ENCODE data around the gene CNFN. TPM values are rescaled to one million over a fixed set of nuclear protein-coding genes. Genes with fewer than 3 reads are reported as not detected.

The CNFN gene
- polyA plus RNA-seq (2013, experiment 1 of 2), result 20.1 TPM
- polyA plus RNA-seq (2013, experiment 2 of 2), result 29.5 TPM

GRCh38 chr19:42389899-42390298 lies at the start of gene CNFN:
TSS of gene CNFN (minus strand) at chr19:42390297. CDS start at chr19:42389037, 1,260 bp downstream.
- peaks cover 27% of the 10 kb centered on the region for H3K27me3 ChIP-seq (ENCODE audit: insufficient read depth, low read length)
- no peaks in the 10 kb centered on the region for H3K4me1 ChIP-seq (ENCODE audit: insufficient read depth, low read length)
- H3K36me3 ChIP-seq (ENCODE audit: insufficient read depth, low read length), result no peaks in the 10 kb centered on the region
- no peaks in the 10 kb centered on the region for H3K9me3 ChIP-seq (ENCODE audit: insufficient read depth, low read depth, low read length)
- 68% methylated on average over 12 of the region's 12 CpGs for WGBS
- H3K9ac ChIP-seq (ENCODE audit: low read depth, low read length), result no peak within 1 kb of the TSS
- no peak within 1 kb of the TSS for H3K27ac ChIP-seq (ENCODE audit: low read depth, low read length)
- H3K4me3 ChIP-seq (ENCODE audit: low read length), result no peak within 1 kb of the TSS

DNA sequence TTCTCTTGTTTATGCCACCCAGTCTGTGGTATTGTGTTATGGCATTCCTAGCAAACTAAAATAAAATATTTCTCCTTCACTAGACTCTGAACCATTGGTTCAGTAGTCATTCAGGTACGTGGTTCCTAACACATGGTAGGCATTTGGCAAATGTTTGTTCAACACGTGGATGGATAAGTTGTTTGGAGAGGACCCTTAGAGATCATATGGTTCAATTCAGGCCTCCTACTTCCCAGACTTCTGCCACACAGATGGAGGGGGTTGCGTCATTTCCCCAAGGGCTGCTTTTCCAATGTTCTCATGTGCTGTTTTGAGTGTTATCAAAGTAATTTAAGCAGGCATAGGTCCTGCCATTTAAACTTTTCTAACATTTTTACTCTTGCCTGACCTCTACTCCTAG lies 45.9 kb upstream of the CNFN start:
- Histone ChIP-seq H3K9ac (ENCODE audit: low read depth, low read length) (no peak overlapping the region), H3K27me3 (ENCODE audit: insufficient read depth, low read length) (no peaks in the 10 kb centered on the region; the same call in 1 of the 2 replicates), H3K27ac (ENCODE audit: low read depth, low read length) (no peak overlapping the region), H3K4me1 (ENCODE audit: insufficient read depth, low read length) (peaks cover 3% of the 10 kb centered on the region; the same call in 1 of the 2 replicates), H3K4me3 (ENCODE audit: low read length) (no peak overlapping the region), H3K36me3 (ENCODE audit: insufficient read depth, low read length) (no peaks in the 10 kb centered on the region), H3K9me3 (ENCODE audit: insufficient read depth, low read depth, low read length) (no peaks in the 10 kb centered on the region)
- 82% methylated on average over 3 of the region's 3 CpGs for WGBS

GRCh38 chr19:42435316-42435715 lies 45.2 kb upstream of the CNFN start:
- Histone ChIP-seq H3K4me1 (ENCODE audit: insufficient read depth, low read length) (peaks cover 3% of the 10 kb centered on the region; the same call in 1 of the 2 replicates), H3K4me3 (ENCODE audit: low read length) (no peak overlapping the region), H3K9ac (ENCODE audit: low read depth, low read length) (no peak overlapping the region), H3K9me3 (ENCODE audit: insufficient read depth, low read depth, low read length) (no peaks in the 10 kb centered on the region), H3K36me3 (ENCODE audit: insufficient read depth, low read length) (no peaks in the 10 kb centered on the region), H3K27ac (ENCODE audit: low read depth, low read length) (no peak overlapping the region), H3K27me3 (ENCODE audit: insufficient read depth, low read length) (no peaks in the 10 kb centered on the region)
- WGBS, result 96% methylated on average over 5 of the region's 6 CpGs

DNA sequence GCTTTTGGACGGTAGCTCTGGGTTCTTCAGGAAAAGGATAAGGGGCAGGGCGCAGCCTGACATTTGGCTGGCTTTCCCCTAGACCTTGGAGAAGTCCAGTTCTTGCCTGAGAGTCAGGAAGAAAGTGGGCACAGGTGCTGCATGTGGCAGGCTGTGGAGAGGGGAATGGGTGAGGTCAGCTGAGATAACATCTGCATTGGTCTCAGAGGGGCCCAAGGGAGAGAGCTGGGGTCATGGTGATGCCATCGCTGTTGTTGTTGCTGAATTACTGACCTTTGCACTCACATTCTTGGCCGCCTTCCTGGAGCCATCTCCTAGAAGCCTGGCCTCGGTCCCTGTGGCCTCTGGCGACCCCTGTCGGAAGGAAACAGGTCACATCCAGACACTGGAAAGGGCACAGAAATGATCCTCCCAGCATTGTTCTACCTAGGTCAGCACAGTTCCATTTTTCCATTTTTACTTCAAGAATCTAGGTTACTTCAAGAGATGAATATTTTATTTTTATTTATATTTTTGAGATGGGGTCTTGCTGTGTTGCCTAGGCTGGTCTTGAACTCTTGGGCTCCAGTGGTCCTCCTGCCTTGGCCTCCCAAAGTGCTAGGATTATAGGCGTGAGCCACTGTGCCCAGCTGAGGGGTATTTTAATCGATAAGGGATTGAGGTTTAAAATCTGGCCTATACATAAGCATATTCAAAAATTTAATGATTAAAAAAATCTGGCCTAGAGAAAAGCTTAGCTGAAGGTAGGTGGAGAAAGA lies 43.6 kb upstream of the CNFN start:
- H3K9ac ChIP-seq (ENCODE audit: low read depth, low read length), result no peak overlapping the region
- no peak overlapping the region for H3K4me3 ChIP-seq (ENCODE audit: low read length)
- H3K27ac ChIP-seq (ENCODE audit: low read depth, low read length), result no peak overlapping the region; the same call in 1 of the 2 replicates
- no peaks in the 10 kb centered on the region for H3K36me3 ChIP-seq (ENCODE audit: insufficient read depth, low read length)
- H3K27me3 ChIP-seq (ENCODE audit: insufficient read depth, low read length), result no peaks in the 10 kb centered on the region
- no peaks in the 10 kb centered on the region for H3K9me3 ChIP-seq (ENCODE audit: insufficient read depth, low read depth, low read length)
- H3K4me1 ChIP-seq (ENCODE audit: insufficient read depth, low read length), result peaks cover 3% of the 10 kb centered on the region; the same call in 1 of the 2 replicates
- WGBS, result 31% methylated on average over 8 of the region's 9 CpGs

- no CpG with 5 or more reads among the region's 1 CpG for WGBS
Observed at GRCh38 chr19:42431486-42431885, 41.4 kb upstream of the CNFN start.

GRCh38 chr19:42428676-42429075 lies 38.6 kb upstream of the CNFN start:
- Histone ChIP-seq H3K9ac (ENCODE audit: low read depth, low read length) (no peak overlapping the region), H3K4me3 (ENCODE audit: low read length) (no peak overlapping the region), H3K27me3 (ENCODE audit: insufficient read depth, low read length) (peaks cover 27% of the 10 kb centered on the region), H3K9me3 (ENCODE audit: insufficient read depth, low read depth, low read length) (no peaks in the 10 kb centered on the region), H3K36me3 (ENCODE audit: insufficient read depth, low read length) (no peaks in the 10 kb centered on the region), H3K4me1 (ENCODE audit: insufficient read depth, low read length) (peaks cover 3% of the 10 kb centered on the region; the same call in 1 of the 2 replicates), H3K27ac (ENCODE audit: low read depth, low read length) (no peak overlapping the region)
- WGBS, result 90% methylated on average over 3 of the region's 3 CpGs

More at GRCh38 chr19:42431486-42431885, 41.4 kb upstream of the CNFN start:
- H3K9ac ChIP-seq (ENCODE audit: low read depth, low read length), result no peak overlapping the region
- H3K9me3 ChIP-seq (ENCODE audit: insufficient read depth, low read depth, low read length), result no peaks in the 10 kb centered on the region
- H3K4me3 ChIP-seq (ENCODE audit: low read length), result no peak overlapping the region
- H3K27ac ChIP-seq (ENCODE audit: low read depth, low read length), result no peak overlapping the region
- peaks cover 3% of the 10 kb centered on the region; the same call in 1 of the 2 replicates for H3K4me1 ChIP-seq (ENCODE audit: insufficient read depth, low read length)
- H3K27me3 ChIP-seq (ENCODE audit: insufficient read depth, low read length), result peaks cover 3% of the 10 kb centered on the region; the same call in 1 of the 2 replicates
- H3K36me3 ChIP-seq (ENCODE audit: insufficient read depth, low read length), result no peaks in the 10 kb centered on the region

GRCh38 chr19:42427313-42427712 lies 37.2 kb upstream of the CNFN start, which contains the start of gene LIPE:
TSS of gene LIPE (minus strand) at chr19:42427388. CDS start at chr19:42427149, 239 bp downstream.
- no peaks in the 10 kb centered on the region; the same call in 1 of the 2 replicates for H3K4me1 ChIP-seq (ENCODE audit: insufficient read depth, low read length)
- H3K36me3 ChIP-seq (ENCODE audit: insufficient read depth, low read length), result no peaks in the 10 kb centered on the region
- no peak within 1 kb of the TSS for H3K4me3 ChIP-seq (ENCODE audit: low read length)
- H3K9ac ChIP-seq (ENCODE audit: low read depth, low read length), result no peak within 1 kb of the TSS
- H3K27me3 ChIP-seq (ENCODE audit: insufficient read depth, low read length), result peaks cover 37% of the 10 kb centered on the region
- H3K9me3 ChIP-seq (ENCODE audit: insufficient read depth, low read depth, low read length), result no peaks in the 10 kb centered on the region
- no peak within 1 kb of the TSS for H3K27ac ChIP-seq (ENCODE audit: low read depth, low read length)
- 86% methylated on average over 3 of the region's 4 CpGs for WGBS

DNA sequence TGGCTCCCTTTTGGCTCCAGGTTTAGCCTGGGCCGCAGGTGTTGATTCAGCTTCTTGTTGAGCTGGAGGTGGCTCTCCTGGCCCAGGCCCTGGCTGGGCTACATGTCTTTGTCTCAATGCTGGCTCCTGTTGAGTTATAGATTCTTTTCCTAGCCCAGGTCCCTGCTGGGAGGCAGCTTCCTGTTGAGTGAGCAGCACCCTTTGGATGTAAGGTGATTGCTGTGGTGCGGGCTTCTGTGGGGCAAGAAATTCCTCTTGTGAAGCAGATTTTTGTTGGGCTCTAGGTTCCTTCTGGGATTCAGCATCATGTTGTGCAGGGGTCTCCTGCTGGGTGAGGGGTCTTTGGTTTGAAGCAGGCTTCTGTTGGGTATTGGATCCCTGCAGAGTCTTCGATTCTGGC lies 36.5 kb upstream of the CNFN start:
- no peaks in the 10 kb centered on the region; the same call in 1 of the 2 replicates for H3K4me1 ChIP-seq (ENCODE audit: insufficient read depth, low read length)
- H3K27ac ChIP-seq (ENCODE audit: low read depth, low read length), result no peak overlapping the region
- no peaks in the 10 kb centered on the region for H3K9me3 ChIP-seq (ENCODE audit: insufficient read depth, low read depth, low read length)
- no peak overlapping the region for H3K9ac ChIP-seq (ENCODE audit: low read depth, low read length)
- no peaks in the 10 kb centered on the region for H3K36me3 ChIP-seq (ENCODE audit: insufficient read depth, low read length)
- peaks cover 44% of the 10 kb centered on the region for H3K27me3 ChIP-seq (ENCODE audit: insufficient read depth, low read length)
- WGBS, result 93% methylated on average over 3 of the region's 3 CpGs
- H3K4me3 ChIP-seq (ENCODE audit: low read length), result no peak overlapping the region

DNA sequence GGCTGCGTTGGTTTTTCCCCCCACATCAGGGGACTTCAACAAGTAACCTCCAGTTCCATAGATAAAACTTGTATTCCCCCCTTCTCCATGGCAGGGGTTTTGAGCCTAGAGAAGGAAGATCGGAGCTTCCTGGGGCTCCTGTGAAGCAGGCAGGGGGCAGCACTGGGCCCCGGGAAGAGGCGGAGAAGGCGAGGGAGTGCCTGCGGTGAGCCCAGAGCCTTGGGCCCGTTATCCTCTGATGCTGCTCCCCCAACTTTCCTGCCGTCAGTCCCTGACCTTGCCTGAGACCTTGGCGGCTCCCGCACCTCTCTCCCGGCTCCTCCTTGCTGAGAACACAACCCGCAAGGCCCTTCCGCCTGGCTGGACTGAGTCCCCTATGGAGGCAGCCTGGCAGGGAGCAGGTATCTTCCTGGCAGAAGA lies 34.6 kb upstream of the CNFN start:
- Histone ChIP-seq H3K27ac (ENCODE audit: low read depth, low read length) (no peak overlapping the region), H3K9me3 (ENCODE audit: insufficient read depth, low read depth, low read length) (no peaks in the 10 kb centered on the region), H3K4me3 (ENCODE audit: low read length) (no peak overlapping the region), H3K4me1 (ENCODE audit: insufficient read depth, low read length) (no peaks in the 10 kb centered on the region; the same call in 1 of the 2 replicates), H3K9ac (ENCODE audit: low read depth, low read length) (no peak overlapping the region), H3K36me3 (ENCODE audit: insufficient read depth, low read length) (no peaks in the 10 kb centered on the region), H3K27me3 (ENCODE audit: insufficient read depth, low read length) (peaks cover 58% of the 10 kb centered on the region)
- WGBS, result 34% methylated on average over 13 of the region's 13 CpGs

DNA sequence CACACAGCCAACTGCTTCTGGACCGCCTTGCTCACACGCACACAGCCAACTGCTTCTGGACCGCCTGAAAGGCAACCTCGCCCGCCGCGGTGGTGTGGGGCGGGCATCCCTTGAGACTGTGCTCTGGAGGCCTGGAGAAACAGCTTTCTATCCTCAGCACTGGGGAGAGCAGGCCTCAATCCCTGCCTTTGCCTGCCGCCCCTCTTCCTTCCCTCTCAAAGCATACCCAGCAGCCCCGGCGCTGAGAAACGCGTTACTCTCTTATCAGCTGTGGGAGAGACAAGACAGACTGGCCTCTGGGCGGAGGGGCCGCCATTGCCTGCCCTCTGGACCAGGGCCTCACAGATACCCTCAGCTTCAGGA lies 34.2 kb upstream of the CNFN start:
- Histone ChIP-seq H3K4me1 (ENCODE audit: insufficient read depth, low read length) (no peaks in the 10 kb centered on the region; the same call in 1 of the 2 replicates), H3K27me3 (ENCODE audit: insufficient read depth, low read length) (peaks cover 58% of the 10 kb centered on the region), H3K9me3 (ENCODE audit: insufficient read depth, low read depth, low read length) (no peaks in the 10 kb centered on the region), H3K27ac (ENCODE audit: low read depth, low read length) (no peak overlapping the region), H3K4me3 (ENCODE audit: low read length) (no peak overlapping the region), H3K36me3 (ENCODE audit: insufficient read depth, low read length) (no peaks in the 10 kb centered on the region), H3K9ac (ENCODE audit: low read depth, low read length) (no peak overlapping the region)
- 84% methylated on average over 15 of the region's 15 CpGs for WGBS

DNA sequence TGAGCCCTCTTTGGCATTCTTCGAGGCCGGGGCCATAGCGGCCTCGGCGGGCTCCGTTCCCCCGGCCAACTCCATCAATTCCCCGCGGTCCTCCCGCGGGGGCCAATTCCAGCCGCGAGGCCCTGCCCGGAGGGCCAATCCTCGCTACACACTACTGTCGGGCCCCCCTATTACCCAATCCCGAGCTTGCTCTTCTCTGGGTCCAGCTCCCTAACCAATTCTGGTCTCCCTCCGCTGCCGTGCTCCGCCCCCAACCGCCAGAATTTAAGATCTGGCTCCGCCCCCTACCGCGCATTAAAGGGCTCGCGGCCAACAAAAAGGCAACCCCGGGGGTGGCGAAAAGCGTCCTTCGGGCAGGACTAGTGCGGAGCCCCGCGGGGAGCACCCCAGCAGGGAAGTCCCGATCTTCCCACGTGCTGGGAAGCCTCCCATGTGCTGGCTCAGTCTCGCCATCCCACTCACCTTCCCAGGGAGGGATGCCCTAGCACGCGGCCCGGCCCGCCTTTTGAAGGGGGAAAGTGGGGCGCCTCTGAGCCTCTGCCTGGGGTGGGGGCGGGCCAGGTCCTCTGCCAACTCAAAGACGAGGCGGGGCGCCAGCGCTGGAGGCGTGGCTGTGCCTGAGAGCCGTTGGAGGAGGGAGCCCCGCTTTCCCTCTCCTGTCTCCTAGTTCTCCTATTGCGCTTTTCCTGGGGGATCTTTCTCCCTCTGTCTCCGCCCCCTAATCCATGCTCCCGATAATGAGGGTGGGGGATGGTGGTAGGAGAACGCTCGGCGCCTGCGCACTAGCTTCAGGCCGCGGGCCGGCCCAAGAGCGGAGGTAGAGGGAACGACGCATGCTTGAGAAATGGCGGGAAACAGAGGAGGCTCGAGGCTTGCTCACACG lies 33.6 kb upstream of the CNFN start:
- Histone ChIP-seq H3K27me3 (ENCODE audit: insufficient read depth, low read length) (peaks cover 58% of the 10 kb centered on the region), H3K9ac (ENCODE audit: low read depth, low read length) (peak overlapping the region; percentile 50; the same call in 1 of the 2 replicates)

More for the DNA sequence above, 33.6 kb upstream of the CNFN start:
- Histone ChIP-seq H3K4me1 (ENCODE audit: insufficient read depth, low read length) (no peaks in the 10 kb centered on the region; the same call in 1 of the 2 replicates), H3K4me3 (ENCODE audit: low read length) (peak overlapping the region; percentile 60), H3K9me3 (ENCODE audit: insufficient read depth, low read depth, low read length) (no peaks in the 10 kb centered on the region), H3K27ac (ENCODE audit: low read depth, low read length) (no peak overlapping the region), H3K36me3 (ENCODE audit: insufficient read depth, low read length) (no peaks in the 10 kb centered on the region)
- WGBS, result 30% methylated on average over 63 of the region's 65 CpGs

Measured in HUES64 (cell line).